A673 (cell line): Measurements from ENCODE around the gene ZNF205.

Experiments
- EZH2 ChIP-seq: fragments of 200-600 bp; sonication (generic); IDR thresholded peaks from 2 replicates; pipeline ENCODE4 v1.6.1; 2017; ENCODE audit warnings: borderline replicate concordance, low read depth, mild to moderate bottlenecking, mixed read lengths, antibody characterized with exemption, low read length; ENCODE audit not compliant: poor library complexity, severe bottlenecking
- TF ChIP-seq, protein P1 (sequence below): fragments of 300-800, 200-600 bp; sonication (generic); conservative IDR thresholded peaks from 2 replicates; pipeline ENCODE4 v1.5.1; 2017; ENCODE audit warnings: low read depth, mild to moderate bottlenecking, antibody characterized with exemption, low read length, moderate library complexity, mixed read lengths

DNA sequence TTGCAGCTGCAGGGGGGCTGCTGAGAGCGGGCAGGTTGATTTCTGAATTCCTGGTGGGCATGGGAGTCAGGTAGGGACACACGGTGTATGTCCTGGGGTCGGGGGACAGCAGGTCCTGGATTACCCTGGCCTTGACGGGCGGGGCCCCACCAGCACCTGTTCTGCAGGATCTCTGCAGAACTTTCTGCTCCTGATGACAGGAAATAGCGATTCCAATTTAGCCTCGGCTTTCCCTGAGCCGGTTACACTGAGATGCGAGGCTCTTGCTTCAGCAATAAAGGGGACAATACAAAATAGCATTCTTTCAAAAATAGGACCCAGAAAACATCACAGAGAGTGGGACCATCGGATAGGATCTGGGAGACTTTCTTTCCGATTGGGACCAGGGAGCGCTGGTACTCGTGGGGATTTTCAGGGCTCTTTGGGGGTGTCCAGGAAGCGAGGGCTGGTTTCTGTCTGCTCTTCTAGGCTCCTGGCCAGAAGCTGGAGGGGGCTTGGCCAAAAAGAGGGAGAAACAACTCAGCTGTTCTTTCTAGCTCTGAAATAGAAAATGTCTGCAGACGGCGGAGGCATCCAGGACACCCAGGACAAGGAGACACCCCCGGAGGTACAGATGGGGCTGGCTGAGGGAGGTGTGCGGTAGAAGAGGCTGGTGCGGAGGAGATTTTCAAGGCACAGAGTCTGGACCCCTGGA lies 642 bp downstream of the ZNF205 start:
- TF ChIP-seq, protein P1, sequence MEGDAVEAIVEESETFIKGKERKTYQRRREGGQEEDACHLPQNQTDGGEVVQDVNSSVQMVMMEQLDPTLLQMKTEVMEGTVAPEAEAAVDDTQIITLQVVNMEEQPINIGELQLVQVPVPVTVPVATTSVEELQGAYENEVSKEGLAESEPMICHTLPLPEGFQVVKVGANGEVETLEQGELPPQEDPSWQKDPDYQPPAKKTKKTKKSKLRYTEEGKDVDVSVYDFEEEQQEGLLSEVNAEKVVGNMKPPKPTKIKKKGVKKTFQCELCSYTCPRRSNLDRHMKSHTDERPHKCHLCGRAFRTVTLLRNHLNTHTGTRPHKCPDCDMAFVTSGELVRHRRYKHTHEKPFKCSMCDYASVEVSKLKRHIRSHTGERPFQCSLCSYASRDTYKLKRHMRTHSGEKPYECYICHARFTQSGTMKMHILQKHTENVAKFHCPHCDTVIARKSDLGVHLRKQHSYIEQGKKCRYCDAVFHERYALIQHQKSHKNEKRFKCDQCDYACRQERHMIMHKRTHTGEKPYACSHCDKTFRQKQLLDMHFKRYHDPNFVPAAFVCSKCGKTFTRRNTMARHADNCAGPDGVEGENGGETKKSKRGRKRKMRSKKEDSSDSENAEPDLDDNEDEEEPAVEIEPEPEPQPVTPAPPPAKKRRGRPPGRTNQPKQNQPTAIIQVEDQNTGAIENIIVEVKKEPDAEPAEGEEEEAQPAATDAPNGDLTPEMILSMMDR, result no peak
- no peak for TF ChIP-seq EZH2
